Uterus (tissue), 4 donors: ENCODE data around the gene PIN4. TPM values are rescaled to one million over a fixed set of nuclear protein-coding genes. Genes with fewer than 3 reads are reported as not detected.

Experiments used
- DNase-seq, 2 donors: peaks; one replicate each; pipeline ENCODE4 v3.0.0-alpha.2; 2019 to 2020
- H3K27ac ChIP-seq, 2 donors: fragments of 200-600 bp; sonication (generic); 1 replicate in 1 of 2; 2 replicates in 1 of 2; pipeline ENCODE4 v1.5.1; 2016 to 2018
- H3K27me3 ChIP-seq, 2 donors: fragments of 200-600 bp; sonication (generic); one replicate each; pipeline ENCODE4 v1.5.1; 2018 to 2019; ENCODE audit warnings: control low read depth in 1 of 2
- H3K36me3 ChIP-seq, 2 donors: fragments of 200-600 bp; sonication (generic); one replicate each; pipeline ENCODE4 v1.5.1; 2019; ENCODE audit warnings: control low read depth in 1 of 2
- H3K4me1 ChIP-seq, 2 donors: fragments of 200-600 bp; sonication (generic); one replicate each; pipeline ENCODE4 v1.5.1; 2018 to 2019; ENCODE audit warnings: control low read depth in 1 of 2
- H3K4me3 ChIP-seq, 2 donors: fragments of 200-600 bp; sonication (generic); 1 replicate in 1 of 2; 2 replicates in 1 of 2; pipeline ENCODE4 v1.5.1; 2018 to 2019; ENCODE audit warnings: mild to moderate bottlenecking in 1 of 2
- H3K9me3 ChIP-seq, 2 donors: fragments of 200-600 bp; sonication (generic); one replicate each; pipeline ENCODE4 v1.5.1; 2019; ENCODE audit warnings: control low read depth in 1 of 2
- CTCF ChIP-seq, 4 experiments: fragments of 200-600 bp in 2 of 4; fragments of 450-650 bp in 2 of 4; sonication (generic) in 2 of 4; IDR thresholded peaks; one replicate each; pipeline ENCODE4 v1.5.1; 2016 to 2019; ENCODE audit warnings: antibody characterized with exemption in 4 of 4, mild to moderate bottlenecking in 2 of 4, moderate library complexity in 1 of 4
- POLR2A ChIP-seq, 2 donors: fragments of 450-650 bp; IDR thresholded peaks; one replicate each; pipeline ENCODE4 v1.6.1; 2016; ENCODE audit warnings: antibody characterized with exemption in 2 of 2, mild to moderate bottlenecking in 1 of 2, moderate library complexity in 1 of 2
- intact Hi-C: fragments of 100-400 bp; cut with DNase I; formaldehyde crosslinking; loops from one replicate; pipeline ENCODE4 v1.15.1; 2023; ENCODE audit warnings: low total_unique reads
- total RNA-seq, 4 donors: library from RNA; depleted of rRNA in 3 of 4; stranded (reverse); fragments of >200 nt in 3 of 4; gene quantifications; one replicate each; pipeline versions ENCODE4 v1.1.0 to v1.2.4, GENCODE V29; 2014 to 2023
- donor health status: DM: yes; HTN: yes; CAD: no.

Gene PIN4
- total RNA-seq, 4 donors from 2014 or later = 1.3 to 15.0 (median 8.2) TPM; not detected in 1

- Histone ChIP-seq H3K27ac (peak within 1 kb of the TSS; percentile 51 to 65), H3K36me3 (no peaks in the 10 kb centered on the region), H3K4me1 (no peaks in the 10 kb centered on the region), H3K4me3 (peak within 1 kb of the TSS; percentile 3 to 11), H3K27me3 (no peaks in the 10 kb centered on the region), H3K9me3 (no peaks in the 10 kb centered on the region)
- TF ChIP-seq CTCF (IDR thresholded peaks at IDR 0.05) (no peak), POLR2A (IDR thresholded peaks at IDR 0.05) (peak; percentile 38 to 41)
- intact Hi-C loops = no loop called here
- peak; percentile 81 to 86 for DNase-seq
Measured at GRCh38 chrX:72238721-72239475, 57.3 kb downstream of the PIN4 start, which contains the start of gene ERCC6L. Gene ERCC6L (minus strand): TSS chrX:72239027. CDS start chrX:72238911, 116 bp downstream.

- TF ChIP-seq POLR2A (IDR thresholded peaks at IDR 0.05) (no peak), CTCF (IDR thresholded peaks at IDR 0.05) (no peak)
- Histone ChIP-seq H3K4me3 (no peak overlapping the region), H3K9me3 (no peaks in the 10 kb centered on the region), H3K4me1 (no peaks in the 10 kb centered on the region), H3K36me3 (no peaks in the 10 kb centered on the region), H3K27me3 (no peaks in the 10 kb centered on the region), H3K27ac (no peak overlapping the region)
- no peak for DNase-seq
- intact Hi-C loops = no loop called here
Measured at GRCh38 chrX:72240976-72241375, 59.4 kb downstream of the PIN4 start.

- H3K4me1 ChIP-seq = no peaks in the 10 kb centered on the region
- no peak overlapping the region for H3K27ac ChIP-seq
- no peaks in the 10 kb centered on the region for H3K27me3 ChIP-seq
- intact Hi-C loops = no loop called here
- DNase-seq = no peak
- H3K4me3 ChIP-seq = no peak overlapping the region
- H3K9me3 ChIP-seq = no peaks in the 10 kb centered on the region
- no peaks in the 10 kb centered on the region for H3K36me3 ChIP-seq
- TF ChIP-seq CTCF (IDR thresholded peaks at IDR 0.05) (no peak), POLR2A (IDR thresholded peaks at IDR 0.05) (no peak)
Measured at GRCh38 chrX:72243472-72243871, 61.9 kb downstream of the PIN4 start.

- DNase-seq = no peak
- Histone ChIP-seq H3K27me3 (no peaks in the 10 kb centered on the region), H3K4me3 (no peak overlapping the region), H3K9me3 (no peaks in the 10 kb centered on the region), H3K36me3 (no peaks in the 10 kb centered on the region), H3K27ac (no peak overlapping the region), H3K4me1 (no peaks in the 10 kb centered on the region)
- intact Hi-C loops = no loop called here
- TF ChIP-seq CTCF (IDR thresholded peaks at IDR 0.05) (peak; percentile 16 to 46 (median 38)), POLR2A (IDR thresholded peaks at IDR 0.05) (no peak)
Measured at GRCh38 chrX:72245461-72246089, 64.0 kb downstream of the PIN4 start.
